Middle frontal gyrus (tissue), 1 donor: ENCODE results near the gene KLHL12.
A peak's percentile ranks its signal among the peaks of the same experiment; 100 is the strongest.
"Not testable (repeated sequence)": the region's sequence is repeated elsewhere in the genome, so short reads cannot be mapped to it uniquely, and the experiment has no call there.

Experiments used
- DNase-seq: peaks from one replicate; pipeline ENCODE4 v3.0.0-alpha.2; 2015; ENCODE audit warnings: low spot score; ENCODE audit errors: extremely low spot score

KLHL12 gene

GRCh38 chr1:202951437-202951836, 24.4 kb upstream of the KLHL12 start:
- no peak for DNase-seq

GRCh38 chr1:202945483-202945882, 18.4 kb upstream of the KLHL12 start:
- DNase-seq, result no peak

- no peak for DNase-seq
These were observed 17.4 kb upstream of the KLHL12 start for GRCh38 chr1:202944438-202944921.

- no peak for DNase-seq
These were observed 15.4 kb upstream of the KLHL12 start for GRCh38 chr1:202942426-202942825.

- DNase-seq, result no peak
These were observed 14.3 kb upstream of the KLHL12 start for GRCh38 chr1:202941372-202941771.

- DNase-seq, result no peak
These were observed 13.5 kb upstream of the KLHL12 start for GRCh38 chr1:202940561-202940960.

GRCh38 chr1:202938287-202938925, 11.4 kb upstream of the KLHL12 start:
- no peak for DNase-seq

GRCh38 chr1:202936409-202936808, 9.4 kb upstream of the KLHL12 start:
- DNase-seq, result not testable (repeated sequence)

- DNase-seq, result no peak
These were observed 8.8 kb upstream of the KLHL12 start for GRCh38 chr1:202935844-202936243.

GRCh38 chr1:202934755-202935154, 7.7 kb upstream of the KLHL12 start:
- no peak for DNase-seq

GRCh38 chr1:202932476-202932875, 5.4 kb upstream of the KLHL12 start:
- no peak for DNase-seq

GRCh38 chr1:202923533-202923932, 3.5 kb downstream of the KLHL12 start:
- DNase-seq, result no peak

- DNase-seq, result no peak
These were observed 7.4 kb downstream of the KLHL12 start for GRCh38 chr1:202919615-202920014.

GRCh38 chr1:202915146-202915545, 11.9 kb downstream of the KLHL12 start:
- DNase-seq, result no peak

- DNase-seq, result not testable (repeated sequence)
These were observed 14.6 kb downstream of the KLHL12 start for GRCh38 chr1:202912476-202912875.

- DNase-seq, result no peak
These were observed 17.5 kb downstream of the KLHL12 start for GRCh38 chr1:202909494-202909893.

- no peak for DNase-seq
These were observed 18.0 kb downstream of the KLHL12 start for GRCh38 chr1:202908998-202909397.

GRCh38 chr1:202905331-202905730, 21.7 kb downstream of the KLHL12 start:
- DNase-seq, result no peak

GRCh38 chr1:202903808-202904207, 23.2 kb downstream of the KLHL12 start:
- not testable (repeated sequence) for DNase-seq

GRCh38 chr1:202901555-202901954, 25.5 kb downstream of the KLHL12 start:
- DNase-seq, result no peak

- no peak for DNase-seq
These were observed 34.5 kb downstream of the KLHL12 start for GRCh38 chr1:202892501-202892900.

GRCh38 chr1:202890392-202890791, 36.6 kb downstream of the KLHL12 start:
- DNase-seq, result no peak

- peak; percentile 96 for DNase-seq
These were observed 38.3 kb downstream of the KLHL12 start, which contains the start of gene RABIF for GRCh38 chr1:202888531-202889360. TSS of gene RABIF (minus strand) at chr1:202889149. CDS start at chr1:202889098, 51 bp downstream.
